Osteoblast (primary cell): Measurements from ENCODE around the gene AHCYL2. TPM values are rescaled to one million over a fixed set of nuclear protein-coding genes. Genes with fewer than 3 reads are reported as not detected.
"Not testable (repeated sequence)": the region's sequence is repeated elsewhere in the genome, so short reads cannot be mapped to it uniquely, and the experiment has no call there.

Experiments used
- DNase-seq: peaks from one replicate; pipeline ENCODE4 v3.0.0; 2011; ENCODE audit warnings: low spot score, mixed read lengths; ENCODE audit not compliant: insufficient read length; ENCODE audit errors: missing footprints
- H2AFZ ChIP-seq: 2 replicates; pipeline ENCODE4 v1.6.0; 2011; ENCODE audit warnings: mild to moderate bottlenecking, low read length
- H3K27ac ChIP-seq: 2 replicates; pipeline ENCODE4 v1.5.1; 2011; ENCODE audit warnings: mild to moderate bottlenecking, low read depth, low read length, moderate library complexity
- H3K27me3 ChIP-seq: 2 replicates; pipeline ENCODE4 v1.6.0; 2012; ENCODE audit warnings: mild to moderate bottlenecking, control low read depth, inconsistent platforms, low read length, moderate library complexity; ENCODE audit not compliant: insufficient read depth
- H3K36me3 ChIP-seq: 2 replicates; pipeline ENCODE4 v1.5.1; 2011; ENCODE audit warnings: mild to moderate bottlenecking, low read length, control low read depth, moderate library complexity; ENCODE audit not compliant: insufficient read depth
- H3K4me1 ChIP-seq: 2 replicates; pipeline ENCODE4 v1.5.1; 2011; ENCODE audit warnings: mild to moderate bottlenecking, low read length, control low read depth, moderate library complexity; ENCODE audit not compliant: insufficient read depth
- H3K4me2 ChIP-seq: 2 replicates; pipeline ENCODE4 v1.6.0; 2011; ENCODE audit warnings: mild to moderate bottlenecking, low read length; ENCODE audit not compliant: insufficient read depth
- H3K4me3 ChIP-seq: fragments of 200-600 bp; sonication (generic); 3 replicates; pipeline ENCODE4 v1.5.1; 2012; ENCODE audit warnings: mild to moderate bottlenecking, low read length, inconsistent platforms; ENCODE audit not compliant: insufficient read depth
- H3K79me2 ChIP-seq: 2 replicates; pipeline ENCODE4 v1.6.0; 2012; ENCODE audit warnings: mild to moderate bottlenecking, low read length, control low read depth, inconsistent platforms; ENCODE audit not compliant: insufficient read depth
- H3K9me3 ChIP-seq: 2 replicates; pipeline ENCODE4 v1.5.1; 2011; ENCODE audit warnings: low read depth, low read length, control low read depth
- H4K20me1 ChIP-seq: 2 replicates; pipeline ENCODE4 v1.6.0; 2012; ENCODE audit warnings: mild to moderate bottlenecking, low read length, control low read depth; ENCODE audit not compliant: insufficient read depth
- total RNA-seq: library from RNA; depleted of rRNA; stranded (reverse); fragments of >200 nt; gene quantifications from 2 replicates; pipeline ENCODE4 v1.2.3, GENCODE V29; 2012
- TF ChIP-seq, protein P1 (sequence below): IDR thresholded peaks from 2 replicates; pipeline ENCODE4 v1.5.1; 2011; ENCODE audit warnings: mild to moderate bottlenecking, low read depth, low read length, moderate library complexity; ENCODE audit errors: extremely low read depth

AHCYL2 gene
- total RNA-seq, 1 donor = 10.1 TPM

- Histone ChIP-seq H3K4me3 (no peak overlapping the region), H3K4me1 (peaks cover 7% of the 10 kb centered on the region), H3K9me3 (no peaks in the 10 kb centered on the region), H4K20me1 (no peaks in the 10 kb centered on the region), H3K27me3 (no peaks in the 10 kb centered on the region), H3K79me2 (no peaks in the 10 kb centered on the region), H3K27ac (no peak overlapping the region), H3K36me3 (no peaks in the 10 kb centered on the region), H3K4me2 (no peak overlapping the region), H2AFZ (no peak overlapping the region)
- DNase-seq = no peak
- TF ChIP-seq, protein P1, sequence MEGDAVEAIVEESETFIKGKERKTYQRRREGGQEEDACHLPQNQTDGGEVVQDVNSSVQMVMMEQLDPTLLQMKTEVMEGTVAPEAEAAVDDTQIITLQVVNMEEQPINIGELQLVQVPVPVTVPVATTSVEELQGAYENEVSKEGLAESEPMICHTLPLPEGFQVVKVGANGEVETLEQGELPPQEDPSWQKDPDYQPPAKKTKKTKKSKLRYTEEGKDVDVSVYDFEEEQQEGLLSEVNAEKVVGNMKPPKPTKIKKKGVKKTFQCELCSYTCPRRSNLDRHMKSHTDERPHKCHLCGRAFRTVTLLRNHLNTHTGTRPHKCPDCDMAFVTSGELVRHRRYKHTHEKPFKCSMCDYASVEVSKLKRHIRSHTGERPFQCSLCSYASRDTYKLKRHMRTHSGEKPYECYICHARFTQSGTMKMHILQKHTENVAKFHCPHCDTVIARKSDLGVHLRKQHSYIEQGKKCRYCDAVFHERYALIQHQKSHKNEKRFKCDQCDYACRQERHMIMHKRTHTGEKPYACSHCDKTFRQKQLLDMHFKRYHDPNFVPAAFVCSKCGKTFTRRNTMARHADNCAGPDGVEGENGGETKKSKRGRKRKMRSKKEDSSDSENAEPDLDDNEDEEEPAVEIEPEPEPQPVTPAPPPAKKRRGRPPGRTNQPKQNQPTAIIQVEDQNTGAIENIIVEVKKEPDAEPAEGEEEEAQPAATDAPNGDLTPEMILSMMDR = no peak
Observed at GRCh38 chr7:129347330-129347729, 122.5 kb downstream of the AHCYL2 start.

DNA sequence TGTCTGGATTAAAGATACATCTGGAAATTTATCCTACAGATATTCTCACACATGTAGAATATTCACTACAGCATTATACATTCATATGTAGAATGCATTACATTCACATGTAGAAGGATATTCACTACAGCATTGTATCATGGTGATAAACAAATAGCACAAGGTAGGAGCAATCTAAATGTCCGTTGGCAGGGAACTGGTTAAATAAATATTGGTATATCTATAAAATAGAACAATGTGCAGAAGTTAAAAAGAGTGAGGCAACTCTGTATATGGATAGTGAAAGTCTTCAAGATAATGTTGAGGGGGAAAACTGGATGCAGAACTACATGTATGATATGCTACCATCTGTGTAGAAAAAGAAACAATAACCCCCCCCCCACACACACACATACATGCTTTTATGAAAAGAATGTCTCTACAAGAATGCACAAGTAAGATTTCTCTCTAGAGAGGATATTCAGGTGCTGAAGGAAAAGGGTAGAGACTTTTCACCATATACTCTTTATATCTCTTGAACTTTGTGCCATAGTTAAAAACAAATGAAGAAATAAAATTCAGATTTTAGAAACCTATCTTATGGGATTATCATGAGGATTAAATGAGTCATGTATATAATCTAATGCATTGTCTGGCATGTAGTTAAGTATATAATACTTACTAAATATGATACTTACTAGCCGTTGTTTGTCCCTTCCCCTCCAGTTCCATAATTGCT lies 123.4 kb downstream of the AHCYL2 start:
- H3K4me2 ChIP-seq = no peak overlapping the region
- no peak overlapping the region for H3K4me3 ChIP-seq
- H2AFZ ChIP-seq = no peak overlapping the region
- no peak for DNase-seq
- TF ChIP-seq, protein P1 = no peak
- H3K9me3 ChIP-seq = no peaks in the 10 kb centered on the region
- no peaks in the 10 kb centered on the region for H4K20me1 ChIP-seq
- peaks cover 7% of the 10 kb centered on the region for H3K4me1 ChIP-seq
- no peak overlapping the region for H3K27ac ChIP-seq
- no peaks in the 10 kb centered on the region for H3K79me2 ChIP-seq
- H3K27me3 ChIP-seq = no peaks in the 10 kb centered on the region
- H3K36me3 ChIP-seq = no peaks in the 10 kb centered on the region

DNA sequence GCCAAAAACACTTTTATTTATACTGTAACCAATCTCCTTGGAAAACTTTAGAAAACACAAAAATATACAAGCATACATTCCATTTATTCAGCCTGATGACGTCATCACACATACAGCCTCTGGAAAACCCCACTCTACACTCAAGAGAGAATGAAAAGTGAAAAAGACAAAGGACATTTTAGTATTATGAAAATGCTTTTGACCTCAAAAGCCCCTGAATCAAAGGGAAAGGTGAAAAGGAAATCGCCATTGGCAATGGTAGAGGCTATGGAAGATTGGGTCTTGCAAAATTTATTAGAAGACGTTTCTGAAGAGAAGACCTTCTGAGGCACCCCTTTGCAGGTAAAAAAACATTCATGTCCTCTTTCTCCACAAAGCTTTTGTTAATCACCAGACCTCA lies 126.5 kb downstream of the AHCYL2 start:
- H3K27me3 ChIP-seq = no peaks in the 10 kb centered on the region
- no peaks in the 10 kb centered on the region for H4K20me1 ChIP-seq
- TF ChIP-seq, protein P1 = no peak
- no peaks in the 10 kb centered on the region for H3K36me3 ChIP-seq
- no peak overlapping the region for H3K4me3 ChIP-seq
- H3K4me1 ChIP-seq = no peaks in the 10 kb centered on the region
- DNase-seq = peak; percentile 27
- H3K4me2 ChIP-seq = no peak overlapping the region
- no peaks in the 10 kb centered on the region for H3K79me2 ChIP-seq
- no peaks in the 10 kb centered on the region for H3K9me3 ChIP-seq
- H2AFZ ChIP-seq = no peak overlapping the region
- no peak overlapping the region for H3K27ac ChIP-seq

- not testable (repeated sequence) for H3K27ac ChIP-seq, H3K9me3 ChIP-seq, H3K79me2 ChIP-seq, H3K4me1 ChIP-seq, H3K27me3 ChIP-seq, H3K36me3 ChIP-seq, H2AFZ ChIP-seq, DNase-seq, H4K20me1 ChIP-seq, H3K4me2 ChIP-seq, H3K4me3 ChIP-seq
Observed at GRCh38 chr7:129353104-129353503, 128.3 kb downstream of the AHCYL2 start.
